Activated B cell treated with CpG ODN at 0.5 μM for 24 hours (primary cell): ENCODE measurements around the gene PLXNA4. TPM values are rescaled to one million over a fixed set of nuclear protein-coding genes. Genes with fewer than 3 reads are reported as not detected.

Source experiments
- ATAC-seq: fragments of 200-7000 bp; cut with Tn5 transposase; one replicate; pipeline ENCODE4 v1.10.0; 2021; ENCODE audit warnings: low read depth, mild to moderate bottlenecking, moderate library complexity
- CTCF ChIA-PET: fragments of 350-600 bp; sonication (Branson Sonifier 250); formaldehyde crosslinking; loops from one replicate; lab custom pipeline; 2021; ENCODE audit warnings: antibody characterized with exemption; lab: Charles Lee
- POLR2A ChIA-PET: fragments of 350-600 bp; sonication (Branson Sonifier 250); formaldehyde crosslinking; loops from one replicate; lab custom pipeline; 2021; ENCODE audit warnings: antibody characterized with exemption; lab: Charles Lee
- DNase-seq: peaks from one replicate; pipeline ENCODE4 v3.0.0; 2022
- H3K27ac Mint-ChIP-seq: one replicate; pipeline ENCODE4 v1.8.0; 2020; ENCODE audit warnings: mixed read lengths
- H3K27me3 Mint-ChIP-seq: one replicate; pipeline ENCODE4 v1.8.0; 2021; ENCODE audit warnings: mixed read lengths
- H3K36me3 Mint-ChIP-seq: one replicate; pipeline ENCODE4 v1.8.0; 2021; ENCODE audit warnings: low read depth, mixed read lengths
- H3K4me1 Mint-ChIP-seq: one replicate; pipeline ENCODE4 v1.8.0; 2021; ENCODE audit warnings: mixed read lengths
- H3K4me3 Mint-ChIP-seq: one replicate; pipeline ENCODE4 v1.8.0; 2020; ENCODE audit warnings: mild to moderate bottlenecking, mixed read lengths
- H3K9me3 Mint-ChIP-seq: one replicate; pipeline ENCODE4 v1.8.0; 2020; ENCODE audit warnings: mixed read lengths
- CTCF ChIP-seq: fragments of 200-600 bp; IDR thresholded peaks from one replicate; pipeline ENCODE4 v1.8.0; 2022; ENCODE audit warnings: antibody characterized with exemption, mild to moderate bottlenecking
- intact Hi-C: fragments of 100-400 bp; cut with micrococcal nuclease; formaldehyde crosslinking; loops from one replicate; pipeline ENCODE4 v1.15.1; 2024
- total RNA-seq: library from RNA; stranded (reverse); gene quantifications from 2 replicates; pipeline ENCODE4 v1.2.3, GENCODE V29; 2022

The PLXNA4 gene
- total RNA-seq, 1 donor from 2014 or later, result not detected

DNA sequence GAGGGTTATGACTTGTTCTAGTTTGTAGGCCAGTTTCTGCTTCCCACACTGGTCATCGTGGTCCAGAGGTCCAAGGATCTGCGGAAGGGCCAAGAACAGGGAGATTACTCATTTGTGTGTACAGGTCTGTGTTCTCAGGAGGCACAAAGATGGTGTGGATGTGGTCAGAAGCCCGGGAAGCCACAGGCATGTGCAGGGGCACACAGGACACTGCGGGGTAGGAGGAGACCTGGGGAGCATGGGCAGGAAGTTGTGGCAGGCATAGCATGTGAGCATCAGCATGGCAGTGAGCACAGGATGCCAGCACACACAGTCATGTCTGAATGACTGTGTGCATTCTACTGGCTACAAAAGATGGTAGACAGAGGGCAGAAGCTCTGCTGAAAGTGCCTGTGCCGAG, 445.8 kb downstream of the PLXNA4 start:
- H3K27ac Mint-ChIP-seq, result no peak overlapping the region

GRCh38 chr7:132125872-132126595, 450.2 kb downstream of the PLXNA4 start:
- Mint-ChIP-seq H3K9me3 (no peaks in the 10 kb centered on the region), H3K36me3 (no peaks in the 10 kb centered on the region), H3K4me1 (no peaks in the 10 kb centered on the region), H3K27me3 (no peaks in the 10 kb centered on the region), H3K4me3 (no peak overlapping the region), H3K27ac (no peak overlapping the region)
- ChIA-PET POLR2A (no interaction called here), CTCF (no interaction called here)
- no peak for TF ChIP-seq CTCF
- DNase-seq (no peak), ATAC-seq (no peak)
- intact Hi-C loops, result no loop called here

More for the DNA sequence above, 445.8 kb downstream of the PLXNA4 start:
- ATAC-seq (no peak), DNase-seq (no peak)
- no peak for TF ChIP-seq CTCF
- Mint-ChIP-seq H3K27me3 (no peaks in the 10 kb centered on the region), H3K4me1 (no peaks in the 10 kb centered on the region), H3K9me3 (no peaks in the 10 kb centered on the region), H3K36me3 (no peaks in the 10 kb centered on the region), H3K4me3 (no peak overlapping the region)
- intact Hi-C loops, result no loop called here
- ChIA-PET CTCF (no interaction called here), POLR2A (no interaction called here)

GRCh38 chr7:132125096-132125495, 451.2 kb downstream of the PLXNA4 start:
- H3K9me3 Mint-ChIP-seq, result no peaks in the 10 kb centered on the region
- H3K36me3 Mint-ChIP-seq, result no peaks in the 10 kb centered on the region
- ChIA-PET CTCF (no interaction called here), POLR2A (no interaction called here)
- intact Hi-C loops, result no loop called here
- no peak for TF ChIP-seq CTCF
- no peaks in the 10 kb centered on the region for H3K27me3 Mint-ChIP-seq
- no peak overlapping the region for H3K27ac Mint-ChIP-seq
- H3K4me1 Mint-ChIP-seq, result no peaks in the 10 kb centered on the region
- ATAC-seq (no peak), DNase-seq (no peak)
- H3K4me3 Mint-ChIP-seq, result no peak overlapping the region

- DNase-seq, result no peak
Observed at GRCh38 chr7:132124575-132124974, 451.7 kb downstream of the PLXNA4 start.

GRCh38 chr7:132123773-132124172, 452.5 kb downstream of the PLXNA4 start:
- no peak overlapping the region for H3K27ac Mint-ChIP-seq
- ATAC-seq (no peak), DNase-seq (no peak)
- intact Hi-C loops, result no loop called here
- H3K36me3 Mint-ChIP-seq, result no peaks in the 10 kb centered on the region
- H3K4me3 Mint-ChIP-seq, result no peak overlapping the region
- ChIA-PET POLR2A (no interaction called here), CTCF (no interaction called here)
- no peaks in the 10 kb centered on the region for H3K27me3 Mint-ChIP-seq
- no peaks in the 10 kb centered on the region for H3K9me3 Mint-ChIP-seq
- TF ChIP-seq CTCF, result no peak
- H3K4me1 Mint-ChIP-seq, result no peaks in the 10 kb centered on the region

More at GRCh38 chr7:132124575-132124974, 451.7 kb downstream of the PLXNA4 start:
- no peaks in the 10 kb centered on the region for H3K27me3 Mint-ChIP-seq
- intact Hi-C loops, result no loop called here
- H3K4me1 Mint-ChIP-seq, result no peaks in the 10 kb centered on the region
- POLR2A ChIA-PET, result no interaction called here
- TF ChIP-seq CTCF, result no peak
- no peak overlapping the region for H3K27ac Mint-ChIP-seq
- ATAC-seq, result no peak
- H3K9me3 Mint-ChIP-seq, result no peaks in the 10 kb centered on the region
- no peak overlapping the region for H3K4me3 Mint-ChIP-seq
- CTCF ChIA-PET, result no interaction called here
- no peaks in the 10 kb centered on the region for H3K36me3 Mint-ChIP-seq
